Measurements from ENCODE around the gene SLC5A1. TPM values are rescaled to one million over a fixed set of nuclear protein-coding genes. Genes with fewer than 3 reads are reported as not detected.

The SLC5A1 gene
- total RNA-seq, 1 experiment from 2014 or later = not detected

- peak; percentile 95 for DNase-seq (ENCODE audit: low spot score)
Measured at GRCh38 chr22:32050678-32051515, 7.8 kb downstream of the SLC5A1 start.

GRCh38 chr22:32052244-32052643 lies 9.2 kb downstream of the SLC5A1 start:
- no peak for DNase-seq (ENCODE audit: low spot score)

- no peak for DNase-seq (ENCODE audit: low spot score)
Measured at GRCh38 chr22:32052936-32053791, 10.1 kb downstream of the SLC5A1 start.

GRCh38 chr22:32055069-32055468 lies 12.0 kb downstream of the SLC5A1 start:
- no peak for DNase-seq (ENCODE audit: low spot score)

GRCh38 chr22:32058656-32059260 lies 15.7 kb downstream of the SLC5A1 start:
- no peak for DNase-seq (ENCODE audit: low spot score)

GRCh38 chr22:32059426-32059825 lies 16.4 kb downstream of the SLC5A1 start:
- no peak for DNase-seq (ENCODE audit: low spot score)

GRCh38 chr22:32063701-32064100 lies 20.6 kb downstream of the SLC5A1 start:
- DNase-seq (ENCODE audit: low spot score) = no peak

- DNase-seq (ENCODE audit: low spot score) = no peak
Measured at GRCh38 chr22:32066820-32067219, 23.8 kb downstream of the SLC5A1 start.

GRCh38 chr22:32067613-32068012 lies 24.6 kb downstream of the SLC5A1 start:
- DNase-seq (ENCODE audit: low spot score) = no peak

GRCh38 chr22:32069579-32070372 lies 26.7 kb downstream of the SLC5A1 start:
- no peak for DNase-seq (ENCODE audit: low spot score)

- no peak for DNase-seq (ENCODE audit: low spot score)
Measured at GRCh38 chr22:32073262-32073661, 30.2 kb downstream of the SLC5A1 start.

GRCh38 chr22:32073823-32074380 lies 30.8 kb downstream of the SLC5A1 start:
- DNase-seq (ENCODE audit: low spot score) = no peak

GRCh38 chr22:32075997-32076760 lies 33.1 kb downstream of the SLC5A1 start:
- no peak for DNase-seq (ENCODE audit: low spot score)

GRCh38 chr22:32076761-32077084 lies 33.7 kb downstream of the SLC5A1 start:
- DNase-seq (ENCODE audit: low spot score) = no peak

- no peak for DNase-seq (ENCODE audit: low spot score)
Measured at GRCh38 chr22:32077151-32077550, 34.1 kb downstream of the SLC5A1 start.

- DNase-seq (ENCODE audit: low spot score) = peak; percentile 59
Measured at GRCh38 chr22:32079130-32080089, 36.3 kb downstream of the SLC5A1 start.

GRCh38 chr22:32080904-32081303 lies 37.8 kb downstream of the SLC5A1 start:
- peak; percentile 35 for DNase-seq (ENCODE audit: low spot score)

GRCh38 chr22:32082331-32082730 lies 39.3 kb downstream of the SLC5A1 start:
- no peak for DNase-seq (ENCODE audit: low spot score)

GRCh38 chr22:32083000-32083399 lies 39.9 kb downstream of the SLC5A1 start:
- DNase-seq (ENCODE audit: low spot score) = no peak

All from H4 (cell line).